ENCODE data around the gene EFNB2.

DNA sequence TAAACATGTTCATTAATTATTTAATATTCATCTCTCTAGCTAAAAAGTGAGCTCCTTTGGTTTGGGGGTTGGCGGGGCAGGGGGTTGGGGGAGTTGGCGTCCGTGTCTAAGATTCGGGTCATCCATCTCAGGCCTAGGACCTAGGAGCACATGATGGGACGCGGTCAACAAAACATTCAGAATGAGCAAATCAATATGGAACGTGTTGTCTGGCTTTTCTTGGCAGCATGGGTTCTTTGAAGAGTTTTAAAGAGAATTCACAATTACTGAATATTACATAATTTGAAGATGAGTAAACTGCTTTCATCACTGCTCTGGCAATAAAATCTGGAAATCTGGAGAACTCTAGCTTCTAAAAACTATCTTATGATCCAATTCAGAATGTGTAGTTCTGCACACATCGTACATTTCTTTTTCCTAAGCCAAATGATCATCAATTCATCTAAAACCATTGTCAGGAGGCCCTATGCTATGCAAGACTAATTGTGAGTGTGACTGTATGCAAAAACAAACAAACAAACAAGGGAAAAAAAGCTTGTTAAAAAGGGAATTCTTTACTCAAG lies 37.9 kb upstream of the EFNB2 start:
- TF ChIP-seq ZNF423 (CRISPR knock-in tag; IDR thresholded peaks at IDR 0.05), result no peak
- TF ChIP-seq, protein P1, sequence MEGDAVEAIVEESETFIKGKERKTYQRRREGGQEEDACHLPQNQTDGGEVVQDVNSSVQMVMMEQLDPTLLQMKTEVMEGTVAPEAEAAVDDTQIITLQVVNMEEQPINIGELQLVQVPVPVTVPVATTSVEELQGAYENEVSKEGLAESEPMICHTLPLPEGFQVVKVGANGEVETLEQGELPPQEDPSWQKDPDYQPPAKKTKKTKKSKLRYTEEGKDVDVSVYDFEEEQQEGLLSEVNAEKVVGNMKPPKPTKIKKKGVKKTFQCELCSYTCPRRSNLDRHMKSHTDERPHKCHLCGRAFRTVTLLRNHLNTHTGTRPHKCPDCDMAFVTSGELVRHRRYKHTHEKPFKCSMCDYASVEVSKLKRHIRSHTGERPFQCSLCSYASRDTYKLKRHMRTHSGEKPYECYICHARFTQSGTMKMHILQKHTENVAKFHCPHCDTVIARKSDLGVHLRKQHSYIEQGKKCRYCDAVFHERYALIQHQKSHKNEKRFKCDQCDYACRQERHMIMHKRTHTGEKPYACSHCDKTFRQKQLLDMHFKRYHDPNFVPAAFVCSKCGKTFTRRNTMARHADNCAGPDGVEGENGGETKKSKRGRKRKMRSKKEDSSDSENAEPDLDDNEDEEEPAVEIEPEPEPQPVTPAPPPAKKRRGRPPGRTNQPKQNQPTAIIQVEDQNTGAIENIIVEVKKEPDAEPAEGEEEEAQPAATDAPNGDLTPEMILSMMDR (IDR thresholded peaks at IDR 0.05), result no peak
- TF ChIP-seq, protein P2, sequence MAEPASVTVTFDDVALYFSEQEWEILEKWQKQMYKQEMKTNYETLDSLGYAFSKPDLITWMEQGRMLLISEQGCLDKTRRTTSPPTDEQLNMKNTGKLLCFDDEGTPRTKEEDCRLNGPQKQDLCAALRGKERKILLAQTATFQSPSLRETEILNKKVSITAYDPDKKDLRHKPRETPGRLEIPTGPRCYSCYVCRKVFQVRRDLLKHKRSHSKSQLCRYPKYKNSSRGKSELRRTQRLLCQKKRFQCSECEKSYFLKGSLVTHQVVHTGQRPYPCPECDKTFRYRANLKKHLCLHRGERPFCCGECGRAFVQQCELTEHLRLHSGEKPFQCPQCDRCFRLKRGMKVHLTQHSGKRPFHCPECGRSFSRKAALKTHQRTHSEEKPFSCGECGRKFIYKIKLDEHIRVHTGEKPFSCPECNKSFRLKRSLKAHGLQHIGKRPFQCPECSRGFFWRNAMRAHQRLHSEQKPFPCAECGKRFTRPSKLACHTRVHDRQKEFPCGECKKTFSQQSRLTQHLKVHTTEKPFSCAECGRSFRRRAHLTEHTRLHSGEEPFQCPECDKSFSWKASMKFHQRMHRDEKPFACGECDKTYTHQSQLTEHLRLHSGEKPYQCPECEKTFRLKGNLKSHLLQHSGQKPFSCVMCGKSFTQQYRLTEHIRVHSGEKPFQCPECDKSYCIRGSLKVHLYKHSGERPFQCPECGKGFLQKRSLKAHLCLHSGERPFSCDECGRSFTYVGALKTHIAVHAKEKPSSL (CRISPR knock-in tag; conservative IDR thresholded peaks at IDR 0.05), result no peak

Measured in WTC11 (cell line).